ENCODE measurements around the gene PRH2. TPM values are rescaled to one million over a fixed set of nuclear protein-coding genes. Genes with fewer than 3 reads are reported as not detected.

PRH2 gene
- total and polyA plus RNA-seq, 2 of the 8 experiments (the other 6 are each of a cell fraction or from before 2014, with no cell fraction given): not detected

- TF ChIP-seq RNF2 (IDR thresholded peaks at IDR 0.05; ENCODE audit: borderline replicate concordance, low read depth, low read length, missing control alignments, poor library complexity, severe bottlenecking) (no peak), TAF7 (optimal IDR thresholded peaks at IDR 0.05; ENCODE audit: borderline replicate concordance, low read depth, low read length) (no peak), SIN3A (conservative IDR thresholded peaks at IDR 0.05 in 1 of 2, IDR thresholded peaks at IDR 0.05 in 1 of 2; ENCODE audit: low read depth in 1 of 2, low read length in 2 of 2) (no peak), RBBP5 (IDR thresholded peaks at IDR 0.05; ENCODE audit: borderline replicate concordance, low read depth, low read length) (no peak), CBX5 (IDR thresholded peaks at IDR 0.05; ENCODE audit: low read depth, low read length) (no peak), JUND (IDR thresholded peaks at IDR 0.05; ENCODE audit: low read length) (no peak)
Measured at GRCh38 chr12:10936506-10936905, 7.5 kb downstream of the PRH2 start (continued).
